ENCODE results near the gene LSM7. TPM values are rescaled to one million over a fixed set of nuclear protein-coding genes. Genes with fewer than 3 reads are reported as not detected.

Gene LSM7
- 586 TPM for total RNA-seq

- DNase-seq (ENCODE audit: low read depth in 2 of 3, low spot score in 2 of 3) = peak; percentile 90 to 94 (median 92)
These were observed at the start of gene LSM7, which contains the start of gene SPPL2B for GRCh38 chr19:2328401-2329148. LSM7 (minus strand) TSS chr19:2328586; CDS start chr19:2328566, 20 bp downstream. SPPL2B (plus strand) TSS chr19:2328684; CDS start chr19:2328710, 26 bp downstream.

- DNase-seq (ENCODE audit: low read depth in 2 of 3, low spot score in 2 of 3) = no peak
These were observed 48.6 kb upstream of the LSM7 start for GRCh38 chr19:2376784-2377519.

GRCh38 chr19:2375353-2376121 lies 47.2 kb upstream of the LSM7 start:
- DNase-seq (ENCODE audit: low read depth in 2 of 3, low spot score in 2 of 3) = no peak

- no peak for DNase-seq (ENCODE audit: low read depth in 2 of 3, low spot score in 2 of 3)
These were observed 46.4 kb upstream of the LSM7 start for GRCh38 chr19:2374808-2375207.

- DNase-seq (ENCODE audit: low read depth in 2 of 3, low spot score in 2 of 3) = no peak
These were observed 43.8 kb upstream of the LSM7 start for GRCh38 chr19:2372076-2372612.

GRCh38 chr19:2371656-2372055 lies 43.3 kb upstream of the LSM7 start:
- no peak for DNase-seq (ENCODE audit: low read depth in 2 of 3, low spot score in 2 of 3)

GRCh38 chr19:2365201-2365970 lies 37.0 kb upstream of the LSM7 start:
- peak in 1 of 3 donors; percentile 38 for DNase-seq (ENCODE audit: low read depth in 2 of 3, low spot score in 2 of 3)

- no peak for DNase-seq (ENCODE audit: low read depth in 2 of 3, low spot score in 2 of 3)
These were observed 35.0 kb upstream of the LSM7 start for GRCh38 chr19:2363419-2363818.

- no peak for DNase-seq (ENCODE audit: low read depth in 2 of 3, low spot score in 2 of 3)
These were observed 34.5 kb upstream of the LSM7 start for GRCh38 chr19:2362970-2363300.

GRCh38 chr19:2362046-2362969 lies 33.9 kb upstream of the LSM7 start:
- DNase-seq (ENCODE audit: low read depth in 2 of 3, low spot score in 2 of 3) = no peak

GRCh38 chr19:2361246-2362045 lies 33.1 kb upstream of the LSM7 start:
- peak in 1 of 3 donors; percentile 61 for DNase-seq (ENCODE audit: low read depth in 2 of 3, low spot score in 2 of 3)

- DNase-seq (ENCODE audit: low read depth in 2 of 3, low spot score in 2 of 3) = peak in 1 of 3 donors; percentile 33
These were observed 32.4 kb upstream of the LSM7 start for GRCh38 chr19:2360833-2361232.

- no peak for DNase-seq (ENCODE audit: low read depth in 2 of 3, low spot score in 2 of 3)
These were observed 31.8 kb upstream of the LSM7 start, which contains the start of gene TMPRSS9 for GRCh38 chr19:2359992-2360685. TMPRSS9 (plus strand) TSS chr19:2360265; CDS start chr19:2389786, 29,521 bp downstream.

- no peak for DNase-seq (ENCODE audit: low read depth in 2 of 3, low spot score in 2 of 3)
These were observed 30.3 kb upstream of the LSM7 start for GRCh38 chr19:2358548-2359173.

GRCh38 chr19:2357279-2358206 lies 29.2 kb upstream of the LSM7 start:
- DNase-seq (ENCODE audit: low read depth in 2 of 3, low spot score in 2 of 3) = no peak

GRCh38 chr19:2356036-2356646 lies 27.8 kb upstream of the LSM7 start:
- no peak for DNase-seq (ENCODE audit: low read depth in 2 of 3, low spot score in 2 of 3)
